ENCODE data around the gene FAM170A.

DNA sequence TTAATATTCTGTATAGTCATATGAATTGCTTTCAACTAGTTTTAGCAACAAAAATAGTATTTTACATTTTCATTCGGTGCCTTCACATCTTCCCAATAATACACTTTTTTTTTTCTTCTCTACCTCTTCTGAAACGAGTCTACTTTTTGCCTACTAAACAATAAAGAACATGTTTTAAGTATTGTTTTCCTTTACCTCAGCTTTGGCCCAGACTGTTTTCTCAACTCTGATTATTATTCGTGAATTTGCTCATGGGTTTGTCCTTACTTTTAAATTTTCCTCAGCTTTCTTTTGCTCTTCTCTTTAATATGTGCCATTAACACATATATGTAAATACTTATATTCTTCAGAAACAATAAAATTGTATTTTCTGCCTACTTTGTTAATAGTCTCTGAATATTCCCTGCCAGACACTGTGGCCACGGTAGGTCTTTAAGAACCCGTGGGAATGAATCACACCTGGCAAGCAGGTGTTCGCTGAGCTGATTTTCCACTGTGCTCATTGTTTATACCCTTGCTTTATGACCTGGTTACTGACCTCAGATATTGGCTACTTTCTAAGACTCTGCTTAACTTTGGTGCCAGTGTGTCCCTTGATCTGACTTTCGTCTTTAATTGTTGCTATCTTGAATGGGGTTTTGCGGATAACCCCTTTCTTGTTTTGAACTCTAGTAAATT, 49.1 kb downstream of the FAM170A start:
- TF ChIP-seq, protein P1, sequence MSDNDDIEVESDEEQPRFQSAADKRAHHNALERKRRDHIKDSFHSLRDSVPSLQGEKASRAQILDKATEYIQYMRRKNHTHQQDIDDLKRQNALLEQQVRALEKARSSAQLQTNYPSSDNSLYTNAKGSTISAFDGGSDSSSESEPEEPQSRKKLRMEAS (IDR thresholded peaks at IDR 0.05) = no peak
- TF ChIP-seq, protein P2, sequence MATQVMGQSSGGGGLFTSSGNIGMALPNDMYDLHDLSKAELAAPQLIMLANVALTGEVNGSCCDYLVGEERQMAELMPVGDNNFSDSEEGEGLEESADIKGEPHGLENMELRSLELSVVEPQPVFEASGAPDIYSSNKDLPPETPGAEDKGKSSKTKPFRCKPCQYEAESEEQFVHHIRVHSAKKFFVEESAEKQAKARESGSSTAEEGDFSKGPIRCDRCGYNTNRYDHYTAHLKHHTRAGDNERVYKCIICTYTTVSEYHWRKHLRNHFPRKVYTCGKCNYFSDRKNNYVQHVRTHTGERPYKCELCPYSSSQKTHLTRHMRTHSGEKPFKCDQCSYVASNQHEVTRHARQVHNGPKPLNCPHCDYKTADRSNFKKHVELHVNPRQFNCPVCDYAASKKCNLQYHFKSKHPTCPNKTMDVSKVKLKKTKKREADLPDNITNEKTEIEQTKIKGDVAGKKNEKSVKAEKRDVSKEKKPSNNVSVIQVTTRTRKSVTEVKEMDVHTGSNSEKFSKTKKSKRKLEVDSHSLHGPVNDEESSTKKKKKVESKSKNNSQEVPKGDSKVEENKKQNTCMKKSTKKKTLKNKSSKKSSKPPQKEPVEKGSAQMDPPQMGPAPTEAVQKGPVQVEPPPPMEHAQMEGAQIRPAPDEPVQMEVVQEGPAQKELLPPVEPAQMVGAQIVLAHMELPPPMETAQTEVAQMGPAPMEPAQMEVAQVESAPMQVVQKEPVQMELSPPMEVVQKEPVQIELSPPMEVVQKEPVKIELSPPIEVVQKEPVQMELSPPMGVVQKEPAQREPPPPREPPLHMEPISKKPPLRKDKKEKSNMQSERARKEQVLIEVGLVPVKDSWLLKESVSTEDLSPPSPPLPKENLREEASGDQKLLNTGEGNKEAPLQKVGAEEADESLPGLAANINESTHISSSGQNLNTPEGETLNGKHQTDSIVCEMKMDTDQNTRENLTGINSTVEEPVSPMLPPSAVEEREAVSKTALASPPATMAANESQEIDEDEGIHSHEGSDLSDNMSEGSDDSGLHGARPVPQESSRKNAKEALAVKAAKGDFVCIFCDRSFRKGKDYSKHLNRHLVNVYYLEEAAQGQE (IDR thresholded peaks at IDR 0.05; ENCODE audit: low read depth) = no peak
- TF ChIP-seq CEBPB (IDR thresholded peaks at IDR 0.05) (no peak), EP300 (IDR thresholded peaks at IDR 0.05; ENCODE audit: borderline replicate concordance) (no peak)
